Osteocyte (in vitro differentiated cells): ENCODE measurements around the gene PRKCI. TPM values are rescaled to one million over a fixed set of nuclear protein-coding genes. Genes with fewer than 3 reads are reported as not detected.

Experiments used
- DNase-seq: peaks from one replicate; pipeline ENCODE4 v3.0.0; 2021; ENCODE audit warnings: mixed read lengths; ENCODE audit not compliant: unreplicated experiment; ENCODE audit errors: extremely low spot score
- H3K27ac Mint-ChIP-seq: one replicate; pipeline ENCODE4 v1.8.0; 2021; ENCODE audit warnings: mild to moderate bottlenecking, mixed read lengths; ENCODE audit not compliant: unreplicated experiment
- H3K27me3 Mint-ChIP-seq: one replicate; pipeline ENCODE4 v1.8.0; 2021; ENCODE audit warnings: mixed read lengths; ENCODE audit not compliant: unreplicated experiment
- H3K36me3 Mint-ChIP-seq: one replicate; pipeline ENCODE4 v1.8.0; 2021; ENCODE audit warnings: mixed read lengths; ENCODE audit not compliant: unreplicated experiment
- H3K4me1 Mint-ChIP-seq: one replicate; pipeline ENCODE4 v1.8.0; 2021; ENCODE audit warnings: mixed read lengths; ENCODE audit not compliant: unreplicated experiment
- H3K4me3 Mint-ChIP-seq: one replicate; pipeline ENCODE4 v1.8.0; 2021; ENCODE audit warnings: mild to moderate bottlenecking, moderate library complexity, mixed read lengths; ENCODE audit not compliant: unreplicated experiment
- H3K9me3 Mint-ChIP-seq: one replicate; pipeline ENCODE4 v1.8.0; 2021; ENCODE audit warnings: mixed read lengths; ENCODE audit not compliant: unreplicated experiment
- CTCF ChIP-seq: fragments of 200-600 bp; sonication (generic); IDR thresholded peaks from 2 replicates; pipeline ENCODE4 v1.5.0; 2021; ENCODE audit warnings: antibody characterized with exemption, mild to moderate bottlenecking, moderate library complexity
- total RNA-seq: library from RNA; stranded (reverse); gene quantifications from 2 replicates; pipeline ENCODE4 v1.2.1, GENCODE V29; 2021

The PRKCI gene
- total RNA-seq, 1 donor from 2014 or later = 48.0 TPM

GRCh38 chr3:170320461-170321121 is 98.4 kb downstream of the PRKCI start:
- Mint-ChIP-seq H3K4me3 (no peak overlapping the region), H3K4me1 (peaks cover 27% of the 10 kb centered on the region), H3K27ac (no peak overlapping the region), H3K36me3 (no peaks in the 10 kb centered on the region), H3K27me3 (no peaks in the 10 kb centered on the region), H3K9me3 (no peaks in the 10 kb centered on the region)
- no peak for DNase-seq
- no peak for TF ChIP-seq CTCF

GRCh38 chr3:170321321-170322034 is 99.3 kb downstream of the PRKCI start:
- DNase-seq = no peak
- Mint-ChIP-seq H3K27me3 (no peaks in the 10 kb centered on the region), H3K4me1 (peaks cover 27% of the 10 kb centered on the region), H3K36me3 (no peaks in the 10 kb centered on the region), H3K27ac (no peak overlapping the region), H3K4me3 (no peak overlapping the region), H3K9me3 (no peaks in the 10 kb centered on the region)
- no peak for TF ChIP-seq CTCF

- Mint-ChIP-seq H3K9me3 (no peaks in the 10 kb centered on the region), H3K27me3 (no peaks in the 10 kb centered on the region), H3K4me3 (peak overlapping the region; percentile 24), H3K36me3 (no peaks in the 10 kb centered on the region), H3K27ac (peak overlapping the region; percentile 83), H3K4me1 (peaks cover 27% of the 10 kb centered on the region)
- no peak for TF ChIP-seq CTCF
- no peak for DNase-seq
Measured at GRCh38 chr3:170322566-170323269, 100.5 kb downstream of the PRKCI start.

- Mint-ChIP-seq H3K27ac (peak overlapping the region; percentile 83), H3K9me3 (no peaks in the 10 kb centered on the region), H3K4me3 (no peak overlapping the region), H3K27me3 (no peaks in the 10 kb centered on the region), H3K36me3 (no peaks in the 10 kb centered on the region), H3K4me1 (peaks cover 27% of the 10 kb centered on the region)
- TF ChIP-seq CTCF = no peak
- peak; percentile 36 for DNase-seq
Measured at GRCh38 chr3:170323331-170323730, 101.1 kb downstream of the PRKCI start.

GRCh38 chr3:170324962-170325361 is 102.7 kb downstream of the PRKCI start:
- Mint-ChIP-seq H3K27ac (no peak overlapping the region), H3K4me1 (peaks cover 27% of the 10 kb centered on the region), H3K36me3 (no peaks in the 10 kb centered on the region)

More at GRCh38 chr3:170324962-170325361, 102.7 kb downstream of the PRKCI start:
- no peaks in the 10 kb centered on the region for H3K9me3 Mint-ChIP-seq
- peak; percentile 38 for DNase-seq
- H3K4me3 Mint-ChIP-seq = no peak overlapping the region
- no peak for TF ChIP-seq CTCF
- H3K27me3 Mint-ChIP-seq = no peaks in the 10 kb centered on the region
